Measurements from ENCODE around the gene MDFI.

DNA sequence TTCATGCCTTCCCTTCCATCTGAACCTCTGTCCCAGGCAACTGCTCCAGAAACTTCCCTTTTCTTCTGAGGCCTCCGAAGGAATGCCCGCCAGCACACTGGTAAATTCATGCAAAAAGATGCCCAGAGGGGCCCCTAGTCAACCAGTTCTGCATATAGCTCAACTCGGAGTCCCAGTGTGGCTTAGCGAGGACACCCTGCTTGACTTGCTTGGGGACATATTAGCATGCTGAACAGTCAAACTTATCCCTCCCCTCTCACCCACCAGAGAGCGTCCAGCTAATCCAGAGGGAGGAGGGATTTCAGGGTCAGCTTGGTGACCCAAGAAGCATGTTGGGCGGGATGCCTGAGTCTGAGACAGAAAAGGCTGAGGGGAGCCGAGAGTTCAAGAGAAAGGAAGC is 23.0 kb upstream of the MDFI start:
- TF ChIP-seq CTCF (conservative IDR thresholded peaks at IDR 0.05; ENCODE audit: low read length), result no peak
- no peak for TF ChIP-seq EZH2phosphoT487 (IDR thresholded peaks at IDR 0.05; ENCODE audit: borderline replicate concordance, low read depth, low read length)
